ENCODE results near the gene INPP4A. TPM values are rescaled to one million over a fixed set of nuclear protein-coding genes. Genes with fewer than 3 reads are reported as not detected.

The INPP4A gene
- total and polyA plus RNA-seq, 9 of the 15 experiments (the other 6 are each of a cell fraction or from before 2014, with no cell fraction given), result 1.8 to 15.7 (median 8.3) TPM

DNA sequence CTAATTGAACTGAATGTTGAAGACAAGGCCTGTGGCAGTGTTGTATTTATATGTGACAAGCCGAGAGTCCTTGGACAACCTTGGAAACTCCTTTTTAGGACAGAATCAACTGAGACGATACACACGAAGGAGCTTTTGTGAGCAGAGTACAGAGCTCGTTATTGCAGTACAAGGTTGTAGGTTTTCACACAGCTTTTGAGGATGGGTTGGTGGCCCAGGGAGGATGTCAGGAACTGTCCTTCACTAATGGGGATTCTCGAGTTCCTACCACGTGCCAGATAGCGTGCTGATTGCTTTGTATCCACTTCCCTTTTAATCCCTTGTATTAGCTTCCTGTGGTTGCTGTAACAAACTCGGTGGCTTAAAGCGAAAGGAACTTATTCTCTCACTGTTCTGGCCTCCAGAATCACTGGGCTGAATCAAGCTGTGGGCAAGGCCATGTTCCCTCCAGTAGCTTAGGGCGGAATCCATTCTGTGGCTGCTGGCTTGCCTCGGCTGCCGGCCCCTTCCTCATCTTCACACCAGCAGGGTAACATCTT is 20.2 kb downstream of the INPP4A start (continued):
- TF ChIP-seq, protein P1, sequence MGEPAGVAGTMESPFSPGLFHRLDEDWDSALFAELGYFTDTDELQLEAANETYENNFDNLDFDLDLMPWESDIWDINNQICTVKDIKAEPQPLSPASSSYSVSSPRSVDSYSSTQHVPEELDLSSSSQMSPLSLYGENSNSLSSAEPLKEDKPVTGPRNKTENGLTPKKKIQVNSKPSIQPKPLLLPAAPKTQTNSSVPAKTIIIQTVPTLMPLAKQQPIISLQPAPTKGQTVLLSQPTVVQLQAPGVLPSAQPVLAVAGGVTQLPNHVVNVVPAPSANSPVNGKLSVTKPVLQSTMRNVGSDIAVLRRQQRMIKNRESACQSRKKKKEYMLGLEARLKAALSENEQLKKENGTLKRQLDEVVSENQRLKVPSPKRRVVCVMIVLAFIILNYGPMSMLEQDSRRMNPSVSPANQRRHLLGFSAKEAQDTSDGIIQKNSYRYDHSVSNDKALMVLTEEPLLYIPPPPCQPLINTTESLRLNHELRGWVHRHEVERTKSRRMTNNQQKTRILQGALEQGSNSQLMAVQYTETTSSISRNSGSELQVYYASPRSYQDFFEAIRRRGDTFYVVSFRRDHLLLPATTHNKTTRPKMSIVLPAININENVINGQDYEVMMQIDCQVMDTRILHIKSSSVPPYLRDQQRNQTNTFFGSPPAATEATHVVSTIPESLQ (CRISPR knock-in tag; IDR thresholded peaks at IDR 0.05), result no peak
- TF ChIP-seq POLR2H (tag; IDR thresholded peaks at IDR 0.05; ENCODE audit: low read depth), result no peak
- no peak for TF ChIP-seq RBM22 (IDR thresholded peaks at IDR 0.05; ENCODE audit: low read depth, low read length, poor library complexity, severe bottlenecking)
- no peak for TF ChIP-seq GATAD2B (IDR thresholded peaks at IDR 0.05; ENCODE audit: borderline replicate concordance)
- no peak for TF ChIP-seq TOE1 (IDR thresholded peaks at IDR 0.05; ENCODE audit: borderline replicate concordance)
- TF ChIP-seq TOE1 (CRISPR knock-in tag; IDR thresholded peaks at IDR 0.05; ENCODE audit: borderline replicate concordance, low read depth), result no peak
- no peak for TF ChIP-seq SMAD1 (IDR thresholded peaks at IDR 0.05; ENCODE audit: low read depth, low read length, partially characterized antibody)
- no peak for TF ChIP-seq TAF7 (tag; IDR thresholded peaks at IDR 0.05)
- TF ChIP-seq ZNF586 (CRISPR knock-in tag; conservative IDR thresholded peaks at IDR 0.05), result no peak
- TF ChIP-seq, protein P2, sequence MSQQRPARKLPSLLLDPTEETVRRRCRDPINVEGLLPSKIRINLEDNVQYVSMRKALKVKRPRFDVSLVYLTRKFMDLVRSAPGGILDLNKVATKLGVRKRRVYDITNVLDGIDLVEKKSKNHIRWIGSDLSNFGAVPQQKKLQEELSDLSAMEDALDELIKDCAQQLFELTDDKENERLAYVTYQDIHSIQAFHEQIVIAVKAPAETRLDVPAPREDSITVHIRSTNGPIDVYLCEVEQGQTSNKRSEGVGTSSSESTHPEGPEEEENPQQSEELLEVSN (IDR thresholded peaks at IDR 0.05; ENCODE audit: borderline replicate concordance in 1 of 2, extremely low read depth in 1 of 2, insufficient read depth in 1 of 2, insufficient read length in 1 of 2, low read depth in 1 of 2, low read length in 1 of 2, poor library complexity in 1 of 2, severe bottlenecking in 1 of 2), result peak; percentile 61 to 64
- no peak for TF ChIP-seq ZNF75A (CRISPR knock-in tag; IDR thresholded peaks at IDR 0.05)
- TF ChIP-seq, protein P3, sequence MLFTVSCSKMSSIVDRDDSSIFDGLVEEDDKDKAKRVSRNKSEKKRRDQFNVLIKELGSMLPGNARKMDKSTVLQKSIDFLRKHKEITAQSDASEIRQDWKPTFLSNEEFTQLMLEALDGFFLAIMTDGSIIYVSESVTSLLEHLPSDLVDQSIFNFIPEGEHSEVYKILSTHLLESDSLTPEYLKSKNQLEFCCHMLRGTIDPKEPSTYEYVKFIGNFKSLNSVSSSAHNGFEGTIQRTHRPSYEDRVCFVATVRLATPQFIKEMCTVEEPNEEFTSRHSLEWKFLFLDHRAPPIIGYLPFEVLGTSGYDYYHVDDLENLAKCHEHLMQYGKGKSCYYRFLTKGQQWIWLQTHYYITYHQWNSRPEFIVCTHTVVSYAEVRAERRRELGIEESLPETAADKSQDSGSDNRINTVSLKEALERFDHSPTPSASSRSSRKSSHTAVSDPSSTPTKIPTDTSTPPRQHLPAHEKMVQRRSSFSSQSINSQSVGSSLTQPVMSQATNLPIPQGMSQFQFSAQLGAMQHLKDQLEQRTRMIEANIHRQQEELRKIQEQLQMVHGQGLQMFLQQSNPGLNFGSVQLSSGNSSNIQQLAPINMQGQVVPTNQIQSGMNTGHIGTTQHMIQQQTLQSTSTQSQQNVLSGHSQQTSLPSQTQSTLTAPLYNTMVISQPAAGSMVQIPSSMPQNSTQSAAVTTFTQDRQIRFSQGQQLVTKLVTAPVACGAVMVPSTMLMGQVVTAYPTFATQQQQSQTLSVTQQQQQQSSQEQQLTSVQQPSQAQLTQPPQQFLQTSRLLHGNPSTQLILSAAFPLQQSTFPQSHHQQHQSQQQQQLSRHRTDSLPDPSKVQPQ (CRISPR knock-in tag; IDR thresholded peaks at IDR 0.05; ENCODE audit: borderline replicate concordance), result no peak
- TF ChIP-seq, protein P4, sequence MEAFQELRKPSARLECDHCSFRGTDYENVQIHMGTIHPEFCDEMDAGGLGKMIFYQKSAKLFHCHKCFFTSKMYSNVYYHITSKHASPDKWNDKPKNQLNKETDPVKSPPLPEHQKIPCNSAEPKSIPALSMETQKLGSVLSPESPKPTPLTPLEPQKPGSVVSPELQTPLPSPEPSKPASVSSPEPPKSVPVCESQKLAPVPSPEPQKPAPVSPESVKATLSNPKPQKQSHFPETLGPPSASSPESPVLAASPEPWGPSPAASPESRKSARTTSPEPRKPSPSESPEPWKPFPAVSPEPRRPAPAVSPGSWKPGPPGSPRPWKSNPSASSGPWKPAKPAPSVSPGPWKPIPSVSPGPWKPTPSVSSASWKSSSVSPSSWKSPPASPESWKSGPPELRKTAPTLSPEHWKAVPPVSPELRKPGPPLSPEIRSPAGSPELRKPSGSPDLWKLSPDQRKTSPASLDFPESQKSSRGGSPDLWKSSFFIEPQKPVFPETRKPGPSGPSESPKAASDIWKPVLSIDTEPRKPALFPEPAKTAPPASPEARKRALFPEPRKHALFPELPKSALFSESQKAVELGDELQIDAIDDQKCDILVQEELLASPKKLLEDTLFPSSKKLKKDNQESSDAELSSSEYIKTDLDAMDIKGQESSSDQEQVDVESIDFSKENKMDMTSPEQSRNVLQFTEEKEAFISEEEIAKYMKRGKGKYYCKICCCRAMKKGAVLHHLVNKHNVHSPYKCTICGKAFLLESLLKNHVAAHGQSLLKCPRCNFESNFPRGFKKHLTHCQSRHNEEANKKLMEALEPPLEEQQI (IDR thresholded peaks at IDR 0.05), result no peak
- peak in 1 of 3 experiments; percentile 41 for TF ChIP-seq YY1 (IDR thresholded peaks at IDR 0.05; ENCODE audit: borderline replicate concordance in 1 of 3, control insufficient read depth in 1 of 3, extremely low read depth in 1 of 3, insufficient read depth in 3 of 3, insufficient read length in 1 of 3, insufficient replicate concordance in 2 of 3, low read depth in 1 of 3, low read length in 2 of 3)
- no peak for TF ChIP-seq STAG1 (CRISPR knock-in tag; IDR thresholded peaks at IDR 0.05; ENCODE audit: borderline replicate concordance)
- TF ChIP-seq, protein P5, sequence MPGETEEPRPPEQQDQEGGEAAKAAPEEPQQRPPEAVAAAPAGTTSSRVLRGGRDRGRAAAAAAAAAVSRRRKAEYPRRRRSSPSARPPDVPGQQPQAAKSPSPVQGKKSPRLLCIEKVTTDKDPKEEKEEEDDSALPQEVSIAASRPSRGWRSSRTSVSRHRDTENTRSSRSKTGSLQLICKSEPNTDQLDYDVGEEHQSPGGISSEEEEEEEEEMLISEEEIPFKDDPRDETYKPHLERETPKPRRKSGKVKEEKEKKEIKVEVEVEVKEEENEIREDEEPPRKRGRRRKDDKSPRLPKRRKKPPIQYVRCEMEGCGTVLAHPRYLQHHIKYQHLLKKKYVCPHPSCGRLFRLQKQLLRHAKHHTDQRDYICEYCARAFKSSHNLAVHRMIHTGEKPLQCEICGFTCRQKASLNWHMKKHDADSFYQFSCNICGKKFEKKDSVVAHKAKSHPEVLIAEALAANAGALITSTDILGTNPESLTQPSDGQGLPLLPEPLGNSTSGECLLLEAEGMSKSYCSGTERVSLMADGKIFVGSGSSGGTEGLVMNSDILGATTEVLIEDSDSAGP (CRISPR knock-in tag; IDR thresholded peaks at IDR 0.05), result peak; percentile 83
